BE2C (cell line): ENCODE measurements around the gene MSX2.

ENCODE experiments used
- DNase-seq: peaks from one replicate; pipeline ENCODE4 v3.0.0-alpha.2; 2020
- H3K27me3 ChIP-seq: fragments of 250-450 bp; sonication (Bioruptor Pico); 2 replicates; pipeline ENCODE4 v1.5.1; 2020; ENCODE audit warnings: mild to moderate bottlenecking
- H3K36me3 ChIP-seq: fragments of 250-450 bp; sonication (Bioruptor Pico); 2 replicates; pipeline ENCODE4 v1.5.1; 2020; ENCODE audit warnings: mild to moderate bottlenecking
- H3K4me1 ChIP-seq: fragments of 250-450 bp; sonication (Bioruptor Pico); 2 replicates; pipeline ENCODE4 v1.5.1; 2020
- H3K4me3 ChIP-seq: 2 replicates; pipeline ENCODE4 v1.5.1; 2011; ENCODE audit warnings: low read depth, low read length
- H3K9me3 ChIP-seq: fragments of 250-450 bp; sonication (Bioruptor Pico); 2 replicates; pipeline ENCODE4 v1.5.1; 2020
- CTCF ChIP-seq: IDR thresholded peaks from 2 replicates; pipeline ENCODE4 v1.5.1; 2012; ENCODE audit warnings: mild to moderate bottlenecking, low read depth, low read length

The MSX2 gene

GRCh38 chr5:174775081-174775480 is 50.7 kb downstream of the MSX2 start:
- Histone ChIP-seq H3K4me3 (no peak overlapping the region), H3K36me3 (no peaks in the 10 kb centered on the region), H3K9me3 (no peaks in the 10 kb centered on the region), H3K4me1 (no peaks in the 10 kb centered on the region), H3K27me3 (peaks cover 12% of the 10 kb centered on the region)
- DNase-seq, result no peak
- no peak for TF ChIP-seq CTCF

- Histone ChIP-seq H3K36me3 (no peaks in the 10 kb centered on the region), H3K4me1 (no peaks in the 10 kb centered on the region), H3K4me3 (no peak overlapping the region), H3K27me3 (peaks cover 14% of the 10 kb centered on the region), H3K9me3 (no peaks in the 10 kb centered on the region)
- DNase-seq, result no peak
- TF ChIP-seq CTCF, result no peak
These were observed 52.7 kb downstream of the MSX2 start for GRCh38 chr5:174777111-174777510.

- H3K4me1 ChIP-seq, result no peaks in the 10 kb centered on the region
- no peaks in the 10 kb centered on the region for H3K36me3 ChIP-seq
- peaks cover 14% of the 10 kb centered on the region for H3K27me3 ChIP-seq
- H3K9me3 ChIP-seq, result no peaks in the 10 kb centered on the region
- DNase-seq, result no peak
- no peak overlapping the region for H3K4me3 ChIP-seq
- no peak for TF ChIP-seq CTCF
These were observed 53.2 kb downstream of the MSX2 start for GRCh38 chr5:174777583-174777982.
